ENCODE results near the gene PLA2G2C.

- no peak for TF ChIP-seq POLR2A (IDR thresholded peaks at IDR 0.05; ENCODE audit: low read depth, low read length)
- TF ChIP-seq CTCF (IDR thresholded peaks at IDR 0.05; ENCODE audit: extremely low read depth in 1 of 2, insufficient read depth in 1 of 2, low read depth in 1 of 2, low read length in 2 of 2): no peak
- no peak for TF ChIP-seq POLR2AphosphoS5 (IDR thresholded peaks at IDR 0.05; ENCODE audit: insufficient read depth, low read depth, low read length)
- no peak for TF ChIP-seq MAX (IDR thresholded peaks at IDR 0.05; ENCODE audit: insufficient read depth, insufficient read length)
- TF ChIP-seq JUN (IDR thresholded peaks at IDR 0.05; ENCODE audit: borderline replicate concordance, insufficient read depth, insufficient read length, low read depth): no peak
- no peak for TF ChIP-seq EZH2 (IDR thresholded peaks at IDR 0.05; ENCODE audit: borderline replicate concordance, low read depth, low read length, severe bottlenecking)
Observed at GRCh38 chr1:20191266-20191825, 5.0 kb upstream of the PLA2G2C start.

All from endothelial cell of umbilical vein (primary cell).